OCI-LY3 (cell line): Measurements from ENCODE around the gene NOL11.

Experiments used
- H2AFZ ChIP-seq: fragments of 200-600, 300-600 bp; shearing (Covaris generic); 2 replicates; pipeline ENCODE4 v1.6.0; 2014; ENCODE audit warnings: antibody characterized with exemption, low read depth, low read length
- H3K27ac ChIP-seq: fragments of 200-600, 300-600 bp; sonication (generic); 2 replicates; pipeline ENCODE4 v1.5.1; 2014; ENCODE audit warnings: mild to moderate bottlenecking, low read length, moderate library complexity, mixed read lengths
- H3K27me3 ChIP-seq: fragments of 200-600, 300-600 bp; sonication (generic); 2 replicates; pipeline ENCODE4 v1.6.1; 2014; ENCODE audit warnings: low read depth, low read length, mixed read lengths
- H3K36me3 ChIP-seq: fragments of 200-600, 300-600 bp; sonication (generic); replicated peaks from 2 replicates; pipeline ENCODE3; 2014; ENCODE audit warnings: low read depth, low read length, mixed read lengths
- H3K4me1 ChIP-seq: fragments of 300-600, 200-600 bp; sonication (generic); 2 replicates; pipeline ENCODE4 v1.6.1; 2014; ENCODE audit warnings: low read length, mixed read lengths
- H3K4me2 ChIP-seq: fragments of 200-600, 300-600 bp; sonication (generic); 2 replicates; pipeline ENCODE4 v1.6.1; 2014; ENCODE audit warnings: low read length, mixed read lengths
- H3K4me3 ChIP-seq: fragments of 300-600, 200-600 bp; sonication (generic); 2 replicates; pipeline ENCODE4 v1.5.1; 2014; ENCODE audit warnings: antibody characterized with exemption, mild to moderate bottlenecking, low read length, moderate library complexity
- H3K79me2 ChIP-seq: fragments of 300-600, 200-600 bp; shearing (Covaris generic); 2 replicates; pipeline ENCODE4 v1.6.1; 2014; ENCODE audit warnings: mild to moderate bottlenecking, low read length, mixed read lengths
- H3K9ac ChIP-seq: fragments of 300-600, 200-600 bp; shearing (Covaris generic); 2 replicates; pipeline ENCODE4 v1.6.0; 2014; ENCODE audit warnings: mild to moderate bottlenecking, low read length, moderate library complexity
- H3K9me3 ChIP-seq: fragments of 200-600, 300-600 bp; shearing (Covaris generic); 2 replicates; pipeline ENCODE4 v1.6.1; 2014; ENCODE audit warnings: low read length, mixed read lengths; ENCODE audit not compliant: insufficient read depth
- H4K20me1 ChIP-seq: fragments of 200-600, 300-600 bp; sonication (generic); 2 replicates; pipeline ENCODE4 v1.6.1; 2016; ENCODE audit warnings: low read length, mixed read lengths; ENCODE audit not compliant: insufficient read depth
- CTCF ChIP-seq: fragments of 200-600, 300-600 bp; sonication (generic); IDR thresholded peaks from 2 replicates; pipeline ENCODE4 v1.5.1; 2014; ENCODE audit warnings: antibody characterized with exemption, low read length, low read depth
- EZH2phosphoT487 ChIP-seq: fragments of 200-600 bp; shearing (Covaris generic); IDR thresholded peaks from 2 replicates; pipeline ENCODE4 v1.6.1; 2018; ENCODE audit warnings: antibody characterized with exemption, mixed run types, low read depth

Gene NOL11

GRCh38 chr17:67785504-67785903 lies 67.8 kb downstream of the NOL11 start:
- Histone ChIP-seq H3K27me3 (peaks cover 6% of the 10 kb centered on the region; the same call in 1 of the 2 replicates), H4K20me1 (no peaks in the 10 kb centered on the region), H3K36me3 (no peaks in the 10 kb centered on the region), H3K4me3 (no peak overlapping the region), H3K9me3 (no peaks in the 10 kb centered on the region), H3K27ac (no peak overlapping the region), H3K4me1 (no peaks in the 10 kb centered on the region), H2AFZ (no peak overlapping the region), H3K4me2 (no peak overlapping the region), H3K9ac (no peak overlapping the region), H3K79me2 (no peaks in the 10 kb centered on the region)
- no peak for TF ChIP-seq EZH2phosphoT487
- no peak for TF ChIP-seq CTCF
